SK-N-SH (cell line): ENCODE measurements around the gene CAPZA2.

Experiments
- ELF1 ChIP-seq: IDR thresholded peaks from 2 replicates; pipeline ENCODE4 v1.4.0; 2012
- EP300 ChIP-seq, 2 experiments: IDR thresholded peaks; 2 replicates each; pipeline versions ENCODE4 v1.4.0 to v1.6.1; 2012; ENCODE audit warnings: borderline replicate concordance in 1 of 2, low read depth in 1 of 2, low read length in 1 of 2
- FOXJ3 ChIP-seq: sonication (generic); formaldehyde crosslinking; IDR thresholded peaks from 2 replicates; pipeline ENCODE4 v1.5.1; 2020; ENCODE audit warnings: mild to moderate bottlenecking, missing genetic modification reagents
- GABPA ChIP-seq: IDR thresholded peaks from 2 replicates; pipeline ENCODE4 v1.4.0; 2012; ENCODE audit warnings: low read depth, mild to moderate bottlenecking
- NRF1 ChIP-seq: IDR thresholded peaks from 2 replicates; pipeline ENCODE4 v1.6.1; 2012; ENCODE audit warnings: low read depth, mild to moderate bottlenecking, low read length
- POLR2AphosphoS5 ChIP-seq: IDR thresholded peaks from 2 replicates; pipeline ENCODE4 v1.6.1; 2012; ENCODE audit warnings: low read depth, low read length
- TCF12 ChIP-seq: IDR thresholded peaks from 2 replicates; pipeline ENCODE4 v1.4.0; 2012
- TF ChIP-seq, protein P1 (sequence below): fragments of 200-600 bp; sonication (generic); IDR thresholded peaks from 2 replicates; pipeline ENCODE4 v1.6.1; 2017; ENCODE audit warnings: antibody characterized with exemption, mild to moderate bottlenecking, moderate library complexity
- TF ChIP-seq, protein P2 (sequence below): IDR thresholded peaks from 2 replicates; pipeline ENCODE4 v1.6.1; 2012; ENCODE audit warnings: mild to moderate bottlenecking, low read depth, low read length, moderate library complexity

GRCh38 chr7:116966601-116967000 lies 104.2 kb downstream of the CAPZA2 start:
- no peak for TF ChIP-seq ELF1
- no peak for TF ChIP-seq GABPA
- TF ChIP-seq POLR2AphosphoS5, result no peak
- TF ChIP-seq, protein P1, sequence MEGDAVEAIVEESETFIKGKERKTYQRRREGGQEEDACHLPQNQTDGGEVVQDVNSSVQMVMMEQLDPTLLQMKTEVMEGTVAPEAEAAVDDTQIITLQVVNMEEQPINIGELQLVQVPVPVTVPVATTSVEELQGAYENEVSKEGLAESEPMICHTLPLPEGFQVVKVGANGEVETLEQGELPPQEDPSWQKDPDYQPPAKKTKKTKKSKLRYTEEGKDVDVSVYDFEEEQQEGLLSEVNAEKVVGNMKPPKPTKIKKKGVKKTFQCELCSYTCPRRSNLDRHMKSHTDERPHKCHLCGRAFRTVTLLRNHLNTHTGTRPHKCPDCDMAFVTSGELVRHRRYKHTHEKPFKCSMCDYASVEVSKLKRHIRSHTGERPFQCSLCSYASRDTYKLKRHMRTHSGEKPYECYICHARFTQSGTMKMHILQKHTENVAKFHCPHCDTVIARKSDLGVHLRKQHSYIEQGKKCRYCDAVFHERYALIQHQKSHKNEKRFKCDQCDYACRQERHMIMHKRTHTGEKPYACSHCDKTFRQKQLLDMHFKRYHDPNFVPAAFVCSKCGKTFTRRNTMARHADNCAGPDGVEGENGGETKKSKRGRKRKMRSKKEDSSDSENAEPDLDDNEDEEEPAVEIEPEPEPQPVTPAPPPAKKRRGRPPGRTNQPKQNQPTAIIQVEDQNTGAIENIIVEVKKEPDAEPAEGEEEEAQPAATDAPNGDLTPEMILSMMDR, result no peak
- TF ChIP-seq NRF1, result no peak
- TF ChIP-seq FOXJ3 (CRISPR knock-in tag), result no peak
- no peak for TF ChIP-seq TCF12
- TF ChIP-seq, protein P2, sequence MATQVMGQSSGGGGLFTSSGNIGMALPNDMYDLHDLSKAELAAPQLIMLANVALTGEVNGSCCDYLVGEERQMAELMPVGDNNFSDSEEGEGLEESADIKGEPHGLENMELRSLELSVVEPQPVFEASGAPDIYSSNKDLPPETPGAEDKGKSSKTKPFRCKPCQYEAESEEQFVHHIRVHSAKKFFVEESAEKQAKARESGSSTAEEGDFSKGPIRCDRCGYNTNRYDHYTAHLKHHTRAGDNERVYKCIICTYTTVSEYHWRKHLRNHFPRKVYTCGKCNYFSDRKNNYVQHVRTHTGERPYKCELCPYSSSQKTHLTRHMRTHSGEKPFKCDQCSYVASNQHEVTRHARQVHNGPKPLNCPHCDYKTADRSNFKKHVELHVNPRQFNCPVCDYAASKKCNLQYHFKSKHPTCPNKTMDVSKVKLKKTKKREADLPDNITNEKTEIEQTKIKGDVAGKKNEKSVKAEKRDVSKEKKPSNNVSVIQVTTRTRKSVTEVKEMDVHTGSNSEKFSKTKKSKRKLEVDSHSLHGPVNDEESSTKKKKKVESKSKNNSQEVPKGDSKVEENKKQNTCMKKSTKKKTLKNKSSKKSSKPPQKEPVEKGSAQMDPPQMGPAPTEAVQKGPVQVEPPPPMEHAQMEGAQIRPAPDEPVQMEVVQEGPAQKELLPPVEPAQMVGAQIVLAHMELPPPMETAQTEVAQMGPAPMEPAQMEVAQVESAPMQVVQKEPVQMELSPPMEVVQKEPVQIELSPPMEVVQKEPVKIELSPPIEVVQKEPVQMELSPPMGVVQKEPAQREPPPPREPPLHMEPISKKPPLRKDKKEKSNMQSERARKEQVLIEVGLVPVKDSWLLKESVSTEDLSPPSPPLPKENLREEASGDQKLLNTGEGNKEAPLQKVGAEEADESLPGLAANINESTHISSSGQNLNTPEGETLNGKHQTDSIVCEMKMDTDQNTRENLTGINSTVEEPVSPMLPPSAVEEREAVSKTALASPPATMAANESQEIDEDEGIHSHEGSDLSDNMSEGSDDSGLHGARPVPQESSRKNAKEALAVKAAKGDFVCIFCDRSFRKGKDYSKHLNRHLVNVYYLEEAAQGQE, result no peak
- no peak for TF ChIP-seq EP300 (IDR thresholded peaks at IDR 0.05; ENCODE audit: borderline replicate concordance in 1 of 2, low read depth in 1 of 2, low read length in 1 of 2)
